Duodenal mucosa (tissue), 2 donors: ENCODE data around the gene MYF6.
"Not testable (repeated sequence)": the region's sequence is repeated elsewhere in the genome, so short reads cannot be mapped to it uniquely, and the experiment has no call there.

ENCODE experiments used
- H3K27ac ChIP-seq: one replicate; pipeline ENCODE4 v1.7.0; 2013; ENCODE audit warnings: low read depth, low read length
- H3K27me3 ChIP-seq, 2 donors: one replicate each; pipeline ENCODE4 v1.7.0; 2013; ENCODE audit warnings: low read length in 2 of 2, control low read depth in 1 of 2; ENCODE audit not compliant: insufficient read depth in 2 of 2, control insufficient read depth in 1 of 2
- H3K36me3 ChIP-seq, 2 donors: one replicate each; pipeline ENCODE4 v1.7.0; 2013; ENCODE audit warnings: low read length in 2 of 2, control low read depth in 1 of 2; ENCODE audit not compliant: insufficient read depth in 2 of 2, control insufficient read depth in 1 of 2
- H3K4me1 ChIP-seq, 2 donors: one replicate each; pipeline ENCODE4 v1.7.0; 2013; ENCODE audit warnings: low read length in 2 of 2, control low read depth in 1 of 2; ENCODE audit not compliant: insufficient read depth in 2 of 2, control insufficient read depth in 1 of 2
- H3K4me3 ChIP-seq, 2 donors: one replicate each; pipeline ENCODE4 v1.7.0; 2013; ENCODE audit warnings: low read length in 2 of 2, low read depth in 1 of 2
- H3K9ac ChIP-seq, 2 donors: one replicate each; pipeline ENCODE4 v1.7.0; 2013; ENCODE audit warnings: low read length in 2 of 2, low read depth in 1 of 2
- H3K9me3 ChIP-seq, 2 donors: one replicate each; pipeline ENCODE4 v1.7.0; 2013; ENCODE audit warnings: low read length in 2 of 2, control low read depth in 1 of 2; ENCODE audit not compliant: control insufficient read depth in 1 of 2

MYF6 gene

GRCh38 chr12:80707126-80707829 is at the start of gene MYF6:
Gene MYF6 (plus strand): TSS chr12:80707634. CDS start chr12:80707720, 86 bp downstream.
- no peak within 1 kb of the TSS for H3K27ac ChIP-seq
- H3K4me1 ChIP-seq: no peaks in the 10 kb centered on the region
- H3K9me3 ChIP-seq: no peaks in the 10 kb centered on the region
- peaks cover 0 to 5% of the 10 kb centered on the region in 2 donors for H3K27me3 ChIP-seq
- H3K36me3 ChIP-seq: no peaks in the 10 kb centered on the region
- H3K9ac ChIP-seq: no peak within 1 kb of the TSS
- H3K4me3 ChIP-seq: no peak within 1 kb of the TSS

DNA sequence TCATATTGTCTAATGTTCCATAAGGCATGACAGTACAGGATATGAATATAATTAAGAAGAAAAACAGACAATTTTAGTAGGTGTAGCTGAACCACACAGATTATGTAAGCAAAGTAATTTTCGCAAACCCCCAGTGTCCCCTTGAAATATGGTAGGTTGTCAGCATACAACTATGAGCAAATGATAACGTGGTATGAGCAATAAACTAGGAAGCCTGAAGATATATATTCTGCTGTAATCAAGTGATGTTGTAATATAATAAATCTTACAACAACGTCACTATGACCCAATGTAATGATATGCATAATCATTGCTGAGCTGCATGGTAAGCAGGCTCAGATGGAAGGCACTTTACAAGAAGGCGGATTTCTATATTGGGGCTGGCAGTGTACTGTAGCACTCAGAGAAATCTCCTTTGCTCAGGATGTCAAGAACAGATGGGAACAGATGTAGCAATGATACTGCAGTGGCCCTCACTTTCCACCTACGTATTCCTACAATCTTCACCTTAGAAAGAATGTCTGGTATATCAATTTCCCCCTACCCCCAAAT is 47.8 kb upstream of the MYF6 start:
- Histone ChIP-seq H3K9me3 (no peaks in the 10 kb centered on the region), H3K4me1 (no peaks in the 10 kb centered on the region), H3K4me3 (no peak overlapping the region), H3K27me3 (no peaks in the 10 kb centered on the region), H3K36me3 (no peaks in the 10 kb centered on the region), H3K9ac (no peak overlapping the region), H3K27ac (no peak overlapping the region)

DNA sequence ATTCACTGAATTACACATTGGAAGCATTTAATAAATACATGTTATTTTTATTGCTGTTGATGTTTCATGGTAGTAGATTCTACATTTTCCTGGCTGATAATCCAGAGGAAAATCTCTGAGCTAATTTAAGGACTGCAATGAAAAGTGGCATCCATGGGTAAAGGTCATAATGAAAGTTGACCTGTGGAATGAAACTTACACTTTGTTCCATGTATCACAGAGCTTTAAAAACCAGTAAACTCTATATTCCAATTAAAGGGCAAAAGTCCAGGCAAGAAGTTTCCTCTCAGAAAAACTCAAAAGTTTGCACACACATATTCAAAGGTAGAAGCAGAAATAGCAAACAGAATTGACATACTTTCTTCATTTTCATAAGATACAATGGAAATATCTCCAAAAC is 44.8 kb upstream of the MYF6 start:
- H3K4me3 ChIP-seq: no peak overlapping the region
- H3K27ac ChIP-seq: no peak overlapping the region
- H3K9me3 ChIP-seq: no peaks in the 10 kb centered on the region
- H3K27me3 ChIP-seq: no peaks in the 10 kb centered on the region
- H3K36me3 ChIP-seq: no peaks in the 10 kb centered on the region
- no peaks in the 10 kb centered on the region for H3K4me1 ChIP-seq
- H3K9ac ChIP-seq: no peak overlapping the region

GRCh38 chr12:80670214-80670613 is 37.2 kb upstream of the MYF6 start:
- Histone ChIP-seq H3K9ac (no peak overlapping the region), H3K4me1 (no peaks in the 10 kb centered on the region), H3K36me3 (no peaks in the 10 kb centered on the region), H3K27ac (no peak overlapping the region), H3K9me3 (no peaks in the 10 kb centered on the region), H3K4me3 (no peak overlapping the region), H3K27me3 (no peaks in the 10 kb centered on the region)

- not testable (repeated sequence) for H3K9ac ChIP-seq, H3K27ac ChIP-seq, H3K4me3 ChIP-seq, H3K27me3 ChIP-seq, H3K36me3 ChIP-seq, H3K4me1 ChIP-seq, H3K9me3 ChIP-seq
These were observed 31.3 kb upstream of the MYF6 start for GRCh38 chr12:80676042-80676636.

DNA sequence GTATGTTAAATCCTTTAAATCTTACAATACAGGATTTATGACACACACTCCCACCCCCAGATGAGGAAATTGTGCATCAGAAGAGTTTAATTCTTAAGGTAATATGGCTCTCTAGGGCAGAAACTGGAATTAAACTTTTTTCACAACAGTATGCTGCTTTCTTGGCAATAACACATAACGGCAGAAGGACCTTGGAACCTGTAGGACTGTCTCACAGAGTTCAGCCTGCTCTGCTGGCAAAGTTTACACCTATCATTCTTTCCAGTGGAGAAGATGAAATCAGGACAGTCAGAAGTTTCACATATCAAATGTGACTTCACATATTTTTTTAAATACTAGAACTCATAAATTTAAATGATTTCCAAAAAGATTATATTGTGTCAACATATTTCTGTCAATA is 30.6 kb upstream of the MYF6 start:
- H3K4me3 ChIP-seq: no peak overlapping the region
- no peak overlapping the region for H3K9ac ChIP-seq
- H3K27ac ChIP-seq: no peak overlapping the region
- H3K36me3 ChIP-seq: no peaks in the 10 kb centered on the region
- no peaks in the 10 kb centered on the region for H3K27me3 ChIP-seq
- H3K4me1 ChIP-seq: no peaks in the 10 kb centered on the region
- no peaks in the 10 kb centered on the region for H3K9me3 ChIP-seq

DNA sequence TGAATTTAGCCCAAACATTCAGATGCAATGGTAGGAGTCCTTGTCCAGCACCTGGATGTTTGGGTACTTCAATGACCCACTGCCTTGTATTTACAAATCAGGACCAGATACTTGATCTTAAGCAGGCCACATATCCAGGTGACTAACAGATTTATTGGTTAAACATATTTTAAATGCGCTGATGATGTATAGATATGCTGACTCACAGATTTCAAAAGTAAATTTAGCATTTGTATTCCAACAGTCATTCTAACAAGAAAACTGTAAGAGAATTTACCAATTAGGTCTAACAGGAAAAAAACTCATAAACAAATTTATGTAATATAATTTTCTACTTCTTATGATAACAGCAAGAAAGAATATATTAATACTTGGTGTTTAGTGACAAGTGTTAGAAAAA is 29.4 kb upstream of the MYF6 start:
- no peak overlapping the region for H3K4me3 ChIP-seq
- no peak overlapping the region for H3K27ac ChIP-seq
- no peaks in the 10 kb centered on the region for H3K27me3 ChIP-seq
- H3K4me1 ChIP-seq: no peaks in the 10 kb centered on the region
- H3K36me3 ChIP-seq: no peaks in the 10 kb centered on the region
- no peak overlapping the region for H3K9ac ChIP-seq
- H3K9me3 ChIP-seq: no peaks in the 10 kb centered on the region

GRCh38 chr12:80679346-80680131 is 27.9 kb upstream of the MYF6 start:
- Histone ChIP-seq H3K27me3 (no peaks in the 10 kb centered on the region), H3K9me3 (no peaks in the 10 kb centered on the region), H3K27ac (no peak overlapping the region), H3K4me1 (no peaks in the 10 kb centered on the region), H3K36me3 (no peaks in the 10 kb centered on the region), H3K4me3 (no peak overlapping the region), H3K9ac (no peak overlapping the region)

DNA sequence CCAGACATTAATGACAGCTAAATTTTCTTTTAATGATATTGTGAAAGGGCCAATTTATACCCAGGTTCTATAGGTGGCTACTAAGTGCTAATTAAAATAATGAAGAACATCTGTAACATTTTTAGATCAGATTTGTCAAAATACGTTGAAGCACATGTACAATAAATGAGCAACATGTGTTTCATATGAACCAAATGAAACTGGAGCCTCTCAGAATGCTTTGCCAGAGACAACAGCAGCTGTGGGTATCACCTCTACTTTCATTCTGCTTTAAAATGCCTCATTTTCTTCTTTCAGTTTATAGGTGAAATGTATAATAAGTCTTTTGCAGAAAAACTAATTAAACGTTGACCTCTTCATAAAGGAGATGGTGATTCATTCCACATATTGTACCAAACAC is 26.1 kb upstream of the MYF6 start:
- no peaks in the 10 kb centered on the region for H3K36me3 ChIP-seq
- no peaks in the 10 kb centered on the region for H3K27me3 ChIP-seq
- H3K9ac ChIP-seq: no peak overlapping the region
- H3K9me3 ChIP-seq: no peaks in the 10 kb centered on the region
- H3K27ac ChIP-seq: no peak overlapping the region
- no peaks in the 10 kb centered on the region for H3K4me1 ChIP-seq
- no peak overlapping the region for H3K4me3 ChIP-seq

DNA sequence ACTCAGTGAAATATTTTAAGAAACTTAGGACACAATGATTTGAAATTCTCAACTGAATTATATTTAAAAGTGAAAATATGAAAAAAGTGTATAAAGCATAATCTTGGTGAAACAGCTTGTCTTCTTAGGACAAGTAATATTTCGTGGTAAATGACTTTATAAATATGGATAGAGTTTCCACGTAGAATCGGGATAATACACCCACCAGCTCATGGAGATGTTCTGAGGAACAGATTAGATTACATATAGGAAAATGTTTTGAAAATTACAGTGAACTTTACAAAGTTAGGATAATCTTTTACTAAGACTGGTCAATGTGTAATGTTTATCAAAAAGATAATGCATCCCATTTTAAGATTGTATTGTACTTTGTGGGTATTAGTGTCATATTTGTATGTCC is 25.6 kb upstream of the MYF6 start:
- H3K36me3 ChIP-seq: no peaks in the 10 kb centered on the region
- no peak overlapping the region for H3K9ac ChIP-seq
- no peak overlapping the region for H3K4me3 ChIP-seq
- no peaks in the 10 kb centered on the region for H3K27me3 ChIP-seq
- H3K9me3 ChIP-seq: no peaks in the 10 kb centered on the region
- H3K27ac ChIP-seq: no peak overlapping the region
- H3K4me1 ChIP-seq: no peaks in the 10 kb centered on the region
